Renal cortex interstitium (tissue), 11 donors: ENCODE data around the gene SLCO4A1. TPM values are rescaled to one million over a fixed set of nuclear protein-coding genes. Genes with fewer than 3 reads are reported as not detected.

Experiments
- DNase-seq, 11 donors: peaks; one replicate each; pipeline ENCODE4 v3.0.0-alpha.2; 2013; ENCODE audit warnings: low read depth in 9 of 11, low spot score in 4 of 11; ENCODE audit errors: extremely low read depth in 1 of 11
- polyA plus RNA-seq, 3 donors: library from polyadenylated mRNA; unstranded; fragments of 120-200 nt; gene quantifications; one replicate each; pipeline ENCODE4 v1.2.1, GENCODE V29; 2013; ENCODE audit not compliant: insufficient read length in 3 of 3

Gene SLCO4A1
- polyA plus RNA-seq, 3 donors, result 3.3 to 20.5 (median 4.2) TPM

DNA sequence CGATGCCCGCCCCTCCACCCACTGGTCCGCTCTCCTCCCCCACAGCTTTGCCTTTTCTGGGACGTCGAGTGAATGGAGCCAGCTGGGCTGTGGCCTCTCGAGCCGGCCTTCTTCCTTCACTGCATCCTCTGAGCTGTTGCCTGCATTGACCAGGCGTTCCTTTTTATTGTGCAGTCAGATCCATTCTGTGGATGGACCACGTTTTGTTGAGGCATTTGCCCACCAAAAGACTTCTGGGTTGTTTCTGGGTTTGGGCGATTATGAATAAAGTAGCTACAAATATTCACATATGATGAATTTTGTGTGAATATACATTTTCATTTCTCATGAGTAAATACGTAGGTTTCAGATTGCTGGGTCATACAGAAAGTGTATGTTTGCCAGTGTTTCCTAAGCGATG is 76.2 kb downstream of the SLCO4A1 start:
- DNase-seq, result no peak

DNA sequence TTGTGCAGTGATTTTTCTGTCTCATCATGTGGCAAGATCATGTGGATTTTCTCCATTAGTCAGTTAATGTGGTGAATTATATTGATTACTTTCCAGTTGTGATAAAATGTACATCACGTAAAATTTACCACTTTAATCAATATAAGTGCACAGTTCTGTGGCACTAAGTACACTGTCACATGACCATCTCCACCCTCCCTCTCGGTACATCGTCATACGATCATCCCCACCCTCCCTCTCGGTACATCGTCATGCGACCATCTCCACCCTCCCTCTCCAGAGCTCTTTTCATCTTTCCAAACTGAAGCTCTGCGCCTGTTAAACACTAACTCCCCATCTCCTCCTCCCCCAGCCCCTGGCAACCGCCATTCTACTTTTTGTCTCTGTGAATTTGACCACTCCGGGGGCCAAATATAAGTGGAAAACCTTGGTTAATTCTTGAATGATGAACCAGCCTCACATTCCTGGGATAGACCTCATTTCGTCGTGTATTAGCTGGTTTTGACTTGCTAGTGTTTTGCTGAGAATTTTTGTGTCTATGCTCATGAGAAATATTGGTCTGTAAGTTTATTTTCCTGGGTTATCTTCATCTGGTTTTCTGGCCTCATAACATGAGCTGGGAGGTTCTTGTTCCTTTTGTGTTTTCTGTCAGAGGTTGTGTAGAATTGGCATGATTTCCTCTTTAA is 77.1 kb downstream of the SLCO4A1 start:
- DNase-seq, result no peak

Other genes with a start within 250 kb of the SLCO4A1 start
- gene CABLES2, start 235.2 kb upstream of the SLCO4A1 start, polyA plus RNA-seq, result 10 to 100 TPM in 1 of 3 donors, 1 to 10 TPM in 2; 8.4 to 13.7 (median 9.4) TPM
- 1 to 10 TPM; 1.1 to 1.9 (median 1.5) TPM for gene RBBP8NL, start 215.0 kb upstream of the SLCO4A1 start, polyA plus RNA-seq
- 10 to 100 TPM in 1 of 3 donors, 1 to 10 TPM in 2; 6.3 to 10.8 (median 8.0) TPM for gene GATA5, start 166.5 kb upstream of the SLCO4A1 start, polyA plus RNA-seq
- 1 to 10 TPM; 1.2 to 3.0 (median 1.4) TPM for gene NTSR1, start 66.3 kb downstream of the SLCO4A1 start, polyA plus RNA-seq
- gene MRGBP, start 154.0 kb downstream of the SLCO4A1 start, polyA plus RNA-seq, result 10 to 100 TPM; 16.0 to 16.8 (median 16.4) TPM
- 10 to 100 TPM; 23.7 to 31.8 (median 31.1) TPM for gene OGFR, start 162.3 kb downstream of the SLCO4A1 start, polyA plus RNA-seq
- gene COL9A3, start 174.5 kb downstream of the SLCO4A1 start, polyA plus RNA-seq, result 10 to 100 TPM; 14.5 to 27.3 (median 20.8) TPM
- 10 to 100 TPM; 12.1 to 15.6 (median 12.8) TPM for gene TCFL5, start 219.3 kb downstream of the SLCO4A1 start, polyA plus RNA-seq